ENCODE results near the gene ATP10A.
A peak's percentile ranks its signal among the peaks of the same experiment; 100 is the strongest.

Gene ATP10A

DNA sequence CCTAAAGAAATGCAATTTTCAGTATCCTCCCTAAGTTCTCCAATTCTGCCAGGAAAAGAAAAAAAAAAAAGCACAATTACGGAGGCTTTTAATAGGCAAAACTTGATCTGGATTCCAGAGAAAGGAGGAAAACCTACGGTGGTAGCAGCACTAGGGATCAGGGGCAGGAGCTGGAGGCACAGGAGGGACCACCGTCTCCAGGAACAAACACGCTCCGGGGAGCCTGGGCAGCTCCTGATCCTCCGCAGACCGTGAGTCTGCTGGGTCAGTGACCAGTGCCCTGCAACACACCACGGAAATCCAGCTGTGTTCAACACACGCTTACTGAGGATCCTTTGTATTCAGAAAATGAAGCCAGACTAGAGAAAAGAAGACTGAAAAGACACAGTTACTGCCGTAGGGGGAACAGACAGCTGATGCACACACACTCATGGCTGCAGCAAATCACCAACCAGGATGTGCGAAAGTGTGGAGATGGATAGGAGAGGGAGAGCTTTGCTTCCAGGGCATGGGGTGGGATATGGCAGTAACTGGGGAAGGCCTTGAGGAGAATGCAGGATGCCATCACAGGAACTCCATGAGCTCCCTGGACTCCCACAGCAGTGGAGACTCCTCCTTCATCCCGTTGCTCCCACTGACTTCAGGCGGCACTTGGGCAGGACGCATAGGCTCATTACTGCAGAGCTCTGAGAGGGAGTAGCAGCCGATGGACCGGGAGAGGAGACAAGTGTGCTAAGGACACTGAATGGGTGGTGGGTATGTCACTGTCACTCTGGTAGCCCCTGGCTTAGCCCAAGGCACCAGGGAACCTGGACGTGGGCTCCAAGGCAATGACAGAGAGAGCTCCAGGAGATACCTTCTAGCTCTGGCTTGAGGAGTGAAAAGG lies 167.0 kb downstream of the ATP10A start:
- no peak for DNase-seq (ENCODE audit: low read depth)
- no peak overlapping the region for H3K4me3 ChIP-seq (replicated peaks; ENCODE audit: low read depth, low read length)
- TF ChIP-seq, protein P1, sequence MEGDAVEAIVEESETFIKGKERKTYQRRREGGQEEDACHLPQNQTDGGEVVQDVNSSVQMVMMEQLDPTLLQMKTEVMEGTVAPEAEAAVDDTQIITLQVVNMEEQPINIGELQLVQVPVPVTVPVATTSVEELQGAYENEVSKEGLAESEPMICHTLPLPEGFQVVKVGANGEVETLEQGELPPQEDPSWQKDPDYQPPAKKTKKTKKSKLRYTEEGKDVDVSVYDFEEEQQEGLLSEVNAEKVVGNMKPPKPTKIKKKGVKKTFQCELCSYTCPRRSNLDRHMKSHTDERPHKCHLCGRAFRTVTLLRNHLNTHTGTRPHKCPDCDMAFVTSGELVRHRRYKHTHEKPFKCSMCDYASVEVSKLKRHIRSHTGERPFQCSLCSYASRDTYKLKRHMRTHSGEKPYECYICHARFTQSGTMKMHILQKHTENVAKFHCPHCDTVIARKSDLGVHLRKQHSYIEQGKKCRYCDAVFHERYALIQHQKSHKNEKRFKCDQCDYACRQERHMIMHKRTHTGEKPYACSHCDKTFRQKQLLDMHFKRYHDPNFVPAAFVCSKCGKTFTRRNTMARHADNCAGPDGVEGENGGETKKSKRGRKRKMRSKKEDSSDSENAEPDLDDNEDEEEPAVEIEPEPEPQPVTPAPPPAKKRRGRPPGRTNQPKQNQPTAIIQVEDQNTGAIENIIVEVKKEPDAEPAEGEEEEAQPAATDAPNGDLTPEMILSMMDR (IDR thresholded peaks at IDR 0.05; ENCODE audit: low read length, missing control alignments): no peak

DNA sequence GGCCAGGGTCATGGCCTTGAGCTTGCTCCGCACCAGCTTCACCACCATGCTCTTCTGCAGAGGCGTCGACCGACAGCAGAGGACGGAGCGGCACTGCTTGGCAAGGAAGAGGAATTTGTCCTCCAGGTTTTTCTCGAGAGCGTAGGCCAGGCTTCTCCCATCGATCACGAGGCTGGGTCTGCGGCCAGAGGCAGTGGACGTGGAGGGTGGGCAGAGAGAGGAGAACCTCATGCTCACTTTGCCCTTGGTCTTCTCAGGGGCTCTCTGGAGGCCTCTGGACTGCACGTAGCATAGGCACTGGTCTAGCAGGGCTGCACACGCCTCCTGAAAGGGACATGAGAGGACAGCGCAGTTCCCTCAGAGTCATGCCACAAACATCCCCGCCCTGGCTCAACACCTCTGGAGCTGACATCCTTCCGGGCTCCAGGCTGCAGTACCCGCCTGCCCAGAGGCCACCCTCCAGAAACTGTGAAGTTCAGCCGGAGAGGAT lies 168.3 kb downstream of the ATP10A start:
- no peak for DNase-seq (ENCODE audit: low read depth)
- TF ChIP-seq, protein P1 (IDR thresholded peaks at IDR 0.05; ENCODE audit: low read length, missing control alignments): no peak
- H3K4me3 ChIP-seq (replicated peaks; ENCODE audit: low read depth, low read length): no peak overlapping the region

DNA sequence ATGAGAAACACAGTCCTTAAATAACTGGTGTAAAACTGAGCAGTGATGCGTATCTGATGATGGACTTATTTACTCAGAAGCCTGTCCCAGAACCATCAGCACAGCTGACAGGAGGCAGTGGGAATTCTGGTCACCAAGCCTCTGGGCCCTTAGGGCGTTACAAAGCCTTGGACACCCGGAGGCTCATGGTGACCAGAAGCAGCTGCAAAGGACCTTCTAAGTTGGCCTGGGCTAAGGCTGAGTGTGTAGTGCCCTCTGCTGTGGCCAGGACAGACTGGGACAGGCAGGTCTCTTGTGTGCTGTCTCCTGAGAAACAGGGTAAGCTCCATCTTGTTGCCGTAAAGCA lies 168.9 kb downstream of the ATP10A start:
- TF ChIP-seq, protein P1 (IDR thresholded peaks at IDR 0.05; ENCODE audit: low read length, missing control alignments): no peak
- DNase-seq (ENCODE audit: low read depth): no peak
- H3K4me3 ChIP-seq (replicated peaks; ENCODE audit: low read depth, low read length): no peak overlapping the region

DNA sequence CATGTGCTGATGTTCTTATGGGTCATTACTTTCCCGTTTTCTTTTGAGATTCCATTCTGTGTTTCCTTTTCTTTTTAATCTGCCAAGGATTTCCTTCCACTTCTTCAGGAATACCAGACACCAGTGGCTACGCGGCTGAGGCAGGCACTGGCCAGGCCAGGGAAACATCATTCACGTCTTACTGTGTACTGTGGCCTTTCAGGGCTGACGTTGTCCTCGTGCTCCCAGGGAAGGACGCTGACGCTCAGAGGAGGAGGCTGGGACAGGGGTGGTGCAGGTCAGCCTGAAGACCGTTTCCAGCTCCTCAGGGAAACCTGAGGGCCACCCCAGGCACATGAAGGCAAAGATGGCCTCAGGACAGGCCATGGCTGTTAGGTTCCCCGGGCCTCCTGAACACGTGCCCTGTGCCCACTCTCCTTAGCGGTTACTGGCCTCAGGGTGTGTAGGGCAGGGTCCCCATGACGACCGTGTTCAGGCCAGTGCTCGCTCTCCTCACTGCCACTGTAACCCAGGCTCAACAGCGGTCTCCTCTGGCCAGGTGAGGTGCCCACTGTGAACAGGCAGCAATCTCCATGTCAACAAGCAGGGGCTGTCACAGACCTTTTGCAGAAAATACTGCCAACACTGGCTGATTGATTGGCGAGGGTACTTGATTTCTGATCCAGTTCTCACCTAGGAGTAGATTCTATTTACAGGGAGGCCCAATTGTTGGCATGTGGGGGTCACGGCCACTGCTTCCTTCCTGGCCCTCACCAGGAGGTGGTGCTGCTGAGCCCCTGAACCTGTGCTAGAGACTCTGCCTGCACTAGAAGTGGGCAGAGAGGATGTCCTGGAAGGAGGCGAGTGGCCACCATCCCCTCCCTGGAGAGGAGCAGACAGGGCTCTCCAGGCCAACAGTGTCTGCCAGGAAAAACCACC lies 169.5 kb downstream of the ATP10A start:
- peak; percentile 22 for DNase-seq (ENCODE audit: low read depth)
- no peak overlapping the region for H3K4me3 ChIP-seq (replicated peaks; ENCODE audit: low read depth, low read length)
- TF ChIP-seq, protein P1 (IDR thresholded peaks at IDR 0.05; ENCODE audit: low read length, missing control alignments): peak; percentile 58

DNA sequence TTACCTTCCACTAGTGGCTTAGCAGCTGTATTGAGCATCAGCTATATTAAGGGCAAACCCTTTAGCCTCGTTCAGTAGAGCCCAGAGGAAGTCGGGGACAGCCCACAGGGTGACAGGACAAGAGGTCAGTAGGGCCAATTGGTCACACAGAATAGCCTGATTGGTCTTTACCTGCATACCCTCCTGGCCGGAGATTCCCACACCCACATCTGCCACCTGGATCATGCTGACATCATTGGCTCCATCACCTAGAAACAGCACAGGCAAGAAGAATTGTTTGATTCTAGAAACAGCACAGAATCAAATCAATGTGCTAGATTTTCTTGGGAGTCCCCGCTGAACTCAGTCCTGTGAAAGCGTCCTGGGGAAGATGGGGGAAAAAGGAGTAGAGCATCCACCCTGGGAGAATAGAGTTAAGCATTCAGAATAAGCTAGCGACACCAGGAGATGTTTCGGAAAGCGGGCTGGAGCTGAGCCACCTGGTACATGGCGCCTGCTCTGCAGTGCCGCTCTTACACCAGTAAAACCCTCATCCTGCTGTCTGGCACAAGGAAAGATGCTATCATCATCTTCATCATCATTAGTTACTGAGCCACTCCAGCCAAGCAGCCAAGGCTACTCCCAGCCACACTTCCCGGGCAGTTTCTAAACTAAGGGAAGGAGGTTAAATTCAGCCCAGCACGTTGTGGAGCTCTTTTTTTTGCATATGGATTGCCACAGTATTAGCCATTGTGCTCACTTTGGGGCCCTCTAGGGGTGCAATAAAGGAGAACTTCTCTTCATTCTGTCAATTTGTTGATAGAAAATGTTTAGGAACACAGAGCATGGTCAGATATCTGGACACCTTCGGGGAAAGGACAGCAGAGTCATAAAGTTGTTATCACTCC lies 171.3 kb downstream of the ATP10A start:
- DNase-seq (ENCODE audit: low read depth): peak; percentile 26
- TF ChIP-seq, protein P1 (IDR thresholded peaks at IDR 0.05; ENCODE audit: low read length, missing control alignments): peak; percentile 10
- H3K4me3 ChIP-seq (replicated peaks; ENCODE audit: low read depth, low read length): no peak overlapping the region

All from fibroblast of pulmonary artery (primary cell).